AML-193 (cell line): ENCODE results near the gene UTP3.
A peak's percentile ranks its signal among the peaks of the same experiment; 100 is the strongest.
"Not testable (repeated sequence)": the region's sequence is repeated elsewhere in the genome, so short reads cannot be mapped to it uniquely, and the experiment has no call there.

Source experiments
- DNase-seq, 2 experiments: peaks; one replicate each; lab custom pipeline; 2025; lab: John Stamatoyannopoulos, UW

Gene UTP3

DNA sequence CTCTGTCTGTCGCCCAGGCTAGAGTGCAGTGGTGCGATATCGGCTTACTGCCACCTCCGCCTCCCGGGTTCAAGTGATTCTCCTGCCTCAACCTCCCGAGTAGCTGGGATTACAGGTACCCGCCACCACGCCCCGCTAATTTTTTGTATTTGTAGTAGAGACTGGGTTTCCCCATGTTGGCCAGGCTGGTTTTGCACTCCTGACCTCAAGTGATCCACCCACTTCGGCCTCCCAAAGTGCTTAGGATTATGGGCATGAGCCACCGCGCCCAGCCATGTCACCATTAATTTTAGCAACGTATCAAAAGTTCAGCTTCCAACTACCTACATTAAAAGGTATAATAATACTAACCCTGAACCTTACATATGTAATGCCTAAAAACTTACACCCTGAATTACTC, 940 bp upstream of the UTP3 start:
- no peak for DNase-seq

DNA sequence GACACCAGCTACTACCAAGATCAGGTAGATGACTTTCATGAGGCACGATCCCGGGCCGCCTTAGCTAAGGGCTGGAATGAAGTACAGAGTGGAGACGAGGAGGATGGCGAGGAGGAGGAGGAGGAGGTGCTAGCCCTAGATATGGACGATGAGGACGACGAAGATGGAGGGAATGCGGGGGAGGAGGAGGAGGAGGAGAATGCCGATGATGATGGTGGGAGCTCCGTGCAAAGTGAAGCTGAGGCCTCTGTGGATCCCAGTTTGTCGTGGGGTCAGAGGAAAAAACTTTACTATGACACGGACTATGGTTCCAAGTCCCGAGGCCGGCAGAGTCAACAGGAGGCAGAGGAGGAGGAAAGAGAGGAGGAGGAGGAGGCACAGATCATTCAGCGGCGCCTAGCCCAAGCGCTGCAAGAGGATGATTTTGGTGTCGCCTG, 481 bp downstream of the UTP3 start:
- DNase-seq = no peak

GRCh38 chr4:70691661-70692060, 3.3 kb downstream of the UTP3 start:
- DNase-seq = peak; percentile 11 to 12

GRCh38 chr4:70694633-70695032, 6.3 kb downstream of the UTP3 start:
- DNase-seq = not testable (repeated sequence)

DNA sequence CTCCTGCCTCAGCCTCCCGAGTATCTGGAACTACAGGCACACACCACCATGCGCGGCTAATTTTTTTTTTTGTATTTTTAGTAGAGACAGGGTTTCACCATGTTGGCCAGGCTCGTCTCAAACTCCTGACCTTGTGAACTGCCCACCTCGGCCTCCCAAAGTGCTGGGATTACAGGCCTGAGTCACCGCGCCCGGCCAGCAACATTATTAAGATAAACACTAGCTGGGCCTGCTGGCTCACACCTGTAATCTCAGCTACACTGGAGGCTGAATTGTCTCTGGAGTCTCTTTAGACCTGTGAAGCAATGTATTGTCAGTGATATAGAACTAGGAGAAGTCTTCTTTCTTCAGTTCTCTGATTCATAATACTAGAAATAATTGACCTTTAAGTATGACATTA, 10.1 kb downstream of the UTP3 start:
- DNase-seq = not testable (repeated sequence)

DNA sequence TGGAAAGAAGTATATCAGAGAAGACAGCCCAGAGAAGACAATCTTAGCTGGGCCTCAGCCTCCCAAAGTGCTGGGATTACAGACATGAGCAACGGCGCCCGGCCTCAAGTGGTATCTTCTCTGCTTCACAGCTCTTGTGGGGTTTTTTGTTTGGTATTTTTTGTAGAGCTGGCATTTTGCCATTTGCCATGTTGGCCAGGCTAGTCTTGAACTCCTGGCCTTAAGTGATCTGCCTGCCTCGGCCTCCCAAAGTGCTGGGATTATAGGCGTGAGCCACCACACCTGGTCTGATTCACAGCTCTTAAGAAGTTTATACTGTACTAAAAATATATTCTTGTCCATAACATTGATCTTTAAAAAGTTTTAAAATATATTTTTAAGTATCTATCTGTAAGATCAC, 12.4 kb downstream of the UTP3 start:
- no peak for DNase-seq

GRCh38 chr4:70701271-70701670, 12.9 kb downstream of the UTP3 start:
- no peak for DNase-seq

DNA sequence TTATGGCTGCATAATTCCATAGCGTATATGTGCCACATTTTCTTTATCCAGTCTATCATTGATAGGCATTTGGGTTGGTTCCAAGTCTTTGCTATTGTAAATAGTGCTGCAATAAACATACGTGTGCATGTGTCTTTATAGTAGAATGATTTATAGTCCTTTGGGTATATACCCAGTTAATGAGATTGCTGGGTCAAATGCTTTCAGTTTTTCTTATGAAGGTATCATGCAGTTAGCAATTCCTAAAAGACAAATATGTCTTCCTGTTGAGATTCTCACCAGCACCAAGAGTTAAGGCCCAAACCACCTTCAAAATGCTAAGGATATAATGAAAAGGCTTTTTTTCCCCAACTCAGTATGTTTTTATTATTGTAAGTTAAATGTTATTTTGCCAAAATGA, 14.3 kb downstream of the UTP3 start:
- not testable (repeated sequence) for DNase-seq

DNA sequence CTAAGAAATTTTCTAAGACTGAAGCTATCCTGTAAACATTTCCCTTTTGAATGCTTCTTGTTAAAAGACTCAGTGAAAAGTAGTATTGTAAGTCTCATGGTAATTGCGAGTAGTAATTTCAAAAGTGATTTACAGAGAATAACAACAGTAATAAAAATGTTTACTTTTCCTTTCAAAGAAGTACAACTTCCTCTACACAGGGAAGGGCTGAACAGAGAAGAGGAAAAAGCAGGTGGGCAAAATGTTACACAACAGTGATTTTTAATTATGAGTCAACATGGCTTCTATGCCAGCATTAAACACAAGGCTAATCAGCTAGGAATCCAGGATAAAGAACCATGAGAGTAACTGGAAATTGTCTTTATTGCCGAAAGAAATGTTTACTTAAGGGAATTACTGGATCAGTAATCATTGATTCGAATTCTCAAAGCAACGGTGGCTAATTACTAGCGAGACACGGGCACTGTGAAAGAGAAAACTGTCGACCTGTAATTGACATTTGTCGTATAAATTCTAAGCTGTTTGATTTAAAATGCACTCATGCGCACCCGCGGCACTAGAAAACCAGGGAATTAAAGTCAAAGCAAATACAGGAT, 15.4 kb downstream of the UTP3 start:
- no peak for DNase-seq

- peak; percentile 19 to 29 for DNase-seq
Measured at GRCh38 chr4:70704215-70704930, 16.0 kb downstream of the UTP3 start.

DNA sequence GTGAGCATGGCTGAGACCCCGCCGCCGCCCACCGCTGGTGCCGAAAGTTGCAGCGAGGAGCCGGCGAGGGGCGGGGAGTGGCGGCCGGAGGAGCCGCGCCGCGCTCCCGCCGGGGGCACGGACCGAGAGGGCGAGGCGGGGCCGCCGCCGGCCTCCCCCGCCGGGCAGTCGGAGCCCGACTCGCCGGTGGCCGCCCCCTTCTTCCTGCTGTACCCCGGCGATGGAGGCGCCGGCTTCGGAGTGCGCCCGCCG, 16.5 kb downstream of the UTP3 start:
- DNase-seq = no peak

DNA sequence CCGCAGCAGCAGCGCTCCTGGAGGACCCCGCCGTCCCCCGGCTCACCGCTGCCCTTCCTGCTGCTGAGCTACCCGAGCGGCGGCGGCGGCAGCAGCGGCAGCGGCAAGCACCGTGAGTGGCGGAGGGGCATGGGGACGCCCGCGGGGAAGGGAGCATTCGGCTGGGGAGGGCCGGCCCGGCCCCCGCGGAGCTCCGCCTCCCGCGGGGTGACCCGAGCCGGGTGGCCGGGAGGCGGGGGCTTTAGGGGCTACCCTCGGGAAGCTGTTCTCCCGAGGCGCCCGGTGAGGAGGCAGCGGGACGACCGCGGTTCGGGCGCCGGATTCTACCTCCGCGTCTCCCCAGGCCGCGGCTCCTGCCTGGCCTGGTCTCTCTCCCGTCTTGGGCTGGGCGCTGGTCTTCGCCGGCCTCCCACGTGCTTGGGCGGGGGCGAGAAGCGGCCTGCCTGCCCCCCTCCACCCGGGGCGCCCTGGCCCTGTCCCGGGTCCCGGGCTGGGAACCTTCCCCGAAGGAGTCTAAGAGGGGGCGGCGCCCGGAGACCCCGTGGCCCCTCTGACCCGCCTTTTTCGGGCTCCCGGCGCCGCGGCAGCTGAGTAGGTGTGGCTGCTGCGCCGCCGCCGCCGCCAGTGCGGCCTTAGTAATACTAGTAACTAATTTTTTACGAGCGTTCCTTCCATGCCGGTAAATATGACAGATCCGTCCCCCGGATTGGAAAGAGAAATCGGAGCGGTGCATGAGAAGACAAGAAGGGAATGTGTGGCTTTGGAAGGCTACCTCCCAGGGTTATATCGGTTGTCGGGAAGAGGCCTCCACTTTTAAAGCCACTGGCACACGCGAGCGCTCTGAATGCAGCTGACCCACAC, 17.1 kb downstream of the UTP3 start:
- peak; percentile 41 to 45 for DNase-seq

DNA sequence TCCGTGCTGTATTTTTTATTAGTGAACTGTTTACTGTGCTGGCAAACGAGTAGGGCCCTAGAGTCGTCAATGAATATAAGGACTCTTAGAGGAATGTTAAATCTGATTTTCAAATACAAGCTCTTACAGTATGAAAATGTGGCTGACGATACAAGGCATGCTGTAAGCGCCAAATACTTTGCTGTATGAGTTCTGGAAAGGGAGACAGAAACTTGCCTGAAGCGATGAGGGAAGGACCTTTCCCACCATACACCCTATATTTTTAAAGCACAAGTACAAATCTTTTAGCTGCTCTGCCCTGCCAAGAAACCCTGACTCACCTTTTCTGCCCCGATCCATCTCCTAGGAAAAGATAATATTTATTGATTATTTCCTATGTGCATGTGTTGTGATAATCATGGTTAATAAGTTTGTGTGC, 17.7 kb downstream of the UTP3 start:
- DNase-seq = no peak

DNA sequence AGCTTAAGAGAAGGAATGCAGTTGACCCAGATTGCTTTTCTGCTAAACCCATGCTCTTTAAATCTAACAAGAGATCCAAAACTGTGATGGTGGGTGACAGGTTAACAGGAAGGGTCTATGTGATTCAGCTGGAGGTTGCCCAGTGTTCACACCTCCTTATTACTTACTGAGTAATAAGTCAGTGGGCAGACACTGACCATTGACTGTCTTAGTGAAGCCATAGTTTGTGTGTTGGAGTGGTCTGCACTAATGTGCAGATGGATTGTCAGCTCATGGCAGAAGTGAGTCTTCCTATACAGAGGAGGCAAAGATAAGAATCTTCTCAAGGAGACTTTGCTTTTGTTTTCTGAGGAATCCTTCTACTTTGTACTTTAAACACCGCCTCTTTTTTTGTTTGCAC, 18.2 kb downstream of the UTP3 start:
- DNase-seq = no peak

GRCh38 chr4:70709611-70710205, 21.4 kb downstream of the UTP3 start:
- DNase-seq = no peak

- no peak for DNase-seq
Measured at GRCh38 chr4:70711599-70711998, 23.3 kb downstream of the UTP3 start.

- no peak for DNase-seq
Measured at GRCh38 chr4:70712150-70712549, 23.8 kb downstream of the UTP3 start.

- no peak for DNase-seq
Measured at GRCh38 chr4:70712604-70713452, 24.5 kb downstream of the UTP3 start.

- peak; percentile 22 to 37 for DNase-seq
Measured at GRCh38 chr4:70713453-70714078, 25.2 kb downstream of the UTP3 start.

DNA sequence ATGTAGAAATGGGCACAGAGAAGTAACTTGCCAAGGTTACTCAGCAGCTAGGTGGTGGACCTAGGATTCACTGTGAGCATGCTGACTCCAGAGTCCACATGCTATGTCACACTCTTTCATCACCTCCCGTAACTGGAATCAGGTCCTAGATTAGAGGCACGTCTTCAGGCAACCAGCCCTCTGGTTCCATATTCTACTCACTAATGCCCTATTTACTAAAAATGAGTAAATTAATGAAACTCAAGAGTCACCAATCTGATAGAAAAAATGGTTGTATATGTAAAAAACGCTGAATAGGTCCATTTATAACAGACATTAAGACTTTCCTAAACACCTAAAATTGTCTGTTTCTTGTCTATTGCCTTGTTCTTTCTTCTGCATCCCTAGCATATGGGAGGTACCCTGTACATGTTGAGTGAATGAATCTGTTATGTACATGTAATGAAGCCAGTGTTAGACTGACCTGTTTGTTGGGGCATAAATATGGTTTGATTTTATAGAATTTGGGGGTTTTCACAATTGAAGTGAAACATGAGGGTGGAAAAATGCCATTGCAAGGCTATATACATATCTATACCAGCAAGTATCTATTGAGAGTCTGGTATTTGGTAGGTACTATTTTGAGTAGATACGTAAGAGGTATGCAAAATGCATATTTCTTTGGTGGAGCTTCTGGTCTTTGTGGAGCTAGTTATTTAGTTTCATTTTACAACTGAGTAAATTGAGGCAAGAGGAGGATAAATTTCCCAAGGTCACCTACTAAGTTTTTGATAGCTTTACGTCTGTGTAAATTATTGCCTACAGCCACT, 26.0 kb downstream of the UTP3 start:
- no peak for DNase-seq

DNA sequence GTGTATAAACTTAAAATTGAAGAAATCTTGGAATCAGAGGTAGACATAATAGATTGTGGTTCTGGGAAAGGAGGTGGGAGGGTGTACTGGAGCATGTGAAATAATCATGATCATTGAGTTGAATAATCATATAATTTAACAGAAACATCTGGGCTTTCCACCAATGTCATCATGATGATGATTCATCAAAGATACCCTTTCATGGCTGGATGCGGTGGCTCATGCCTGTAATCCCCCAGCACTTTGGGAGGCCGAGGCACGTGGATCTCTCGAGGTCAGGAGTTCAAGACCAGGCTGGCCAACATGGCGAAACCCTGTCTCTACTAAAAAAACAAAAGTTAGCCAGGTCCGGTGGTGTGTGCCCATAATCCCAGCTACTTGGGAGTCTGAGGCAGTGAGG, 26.8 kb downstream of the UTP3 start:
- no peak for DNase-seq
